Measurements from ENCODE around the gene WDR89. TPM values are rescaled to one million over a fixed set of nuclear protein-coding genes. Genes with fewer than 3 reads are reported as not detected.

WDR89 gene
- total RNA-seq, 2 donors from 2014 or later, result 2.6 to 7.3 TPM

DNA sequence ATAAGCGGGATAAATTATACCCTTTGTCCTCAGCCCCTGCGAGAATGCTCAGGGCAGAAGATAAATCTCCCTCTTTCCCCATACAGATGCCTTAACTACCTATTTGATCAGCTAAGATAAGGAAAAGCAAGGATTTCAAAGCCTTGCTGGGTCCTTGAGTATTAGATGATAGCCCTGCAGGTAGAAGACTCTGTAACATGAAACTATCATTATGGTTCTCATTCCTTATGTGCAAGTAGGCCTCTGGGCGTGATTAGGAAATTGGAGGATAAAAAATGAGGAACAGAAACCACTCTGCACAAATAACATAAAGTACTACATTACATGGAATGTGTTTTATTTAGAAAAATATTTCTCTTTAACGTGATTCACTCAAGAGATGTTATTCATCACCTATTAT lies 14.5 kb upstream of the WDR89 start:
- H3K27me3 ChIP-seq, result no peaks in the 10 kb centered on the region
- H3K4me3 ChIP-seq, result no peak overlapping the region
- H3K9me3 ChIP-seq, result no peaks in the 10 kb centered on the region
- no peak for ATAC-seq
- no peak for DNase-seq
- peaks cover 19% of the 10 kb centered on the region for H3K4me1 ChIP-seq
- intact Hi-C loops (cut with DNase I), result no loop called here
- no peaks in the 10 kb centered on the region for H3K36me3 ChIP-seq (replicated peaks in 1 of 2; ENCODE audit: insufficient read depth in 1 of 2, low read depth in 2 of 2)
- TF ChIP-seq, protein P1, sequence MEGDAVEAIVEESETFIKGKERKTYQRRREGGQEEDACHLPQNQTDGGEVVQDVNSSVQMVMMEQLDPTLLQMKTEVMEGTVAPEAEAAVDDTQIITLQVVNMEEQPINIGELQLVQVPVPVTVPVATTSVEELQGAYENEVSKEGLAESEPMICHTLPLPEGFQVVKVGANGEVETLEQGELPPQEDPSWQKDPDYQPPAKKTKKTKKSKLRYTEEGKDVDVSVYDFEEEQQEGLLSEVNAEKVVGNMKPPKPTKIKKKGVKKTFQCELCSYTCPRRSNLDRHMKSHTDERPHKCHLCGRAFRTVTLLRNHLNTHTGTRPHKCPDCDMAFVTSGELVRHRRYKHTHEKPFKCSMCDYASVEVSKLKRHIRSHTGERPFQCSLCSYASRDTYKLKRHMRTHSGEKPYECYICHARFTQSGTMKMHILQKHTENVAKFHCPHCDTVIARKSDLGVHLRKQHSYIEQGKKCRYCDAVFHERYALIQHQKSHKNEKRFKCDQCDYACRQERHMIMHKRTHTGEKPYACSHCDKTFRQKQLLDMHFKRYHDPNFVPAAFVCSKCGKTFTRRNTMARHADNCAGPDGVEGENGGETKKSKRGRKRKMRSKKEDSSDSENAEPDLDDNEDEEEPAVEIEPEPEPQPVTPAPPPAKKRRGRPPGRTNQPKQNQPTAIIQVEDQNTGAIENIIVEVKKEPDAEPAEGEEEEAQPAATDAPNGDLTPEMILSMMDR (IDR thresholded peaks at IDR 0.05), result no peak
- TF ChIP-seq POLR2A (IDR thresholded peaks at IDR 0.05), result no peak
- WGBS, 2 donors, result 79 to 84% methylated on average over 4 of the region's 4 CpGs
- no peak overlapping the region for H3K27ac ChIP-seq

DNA sequence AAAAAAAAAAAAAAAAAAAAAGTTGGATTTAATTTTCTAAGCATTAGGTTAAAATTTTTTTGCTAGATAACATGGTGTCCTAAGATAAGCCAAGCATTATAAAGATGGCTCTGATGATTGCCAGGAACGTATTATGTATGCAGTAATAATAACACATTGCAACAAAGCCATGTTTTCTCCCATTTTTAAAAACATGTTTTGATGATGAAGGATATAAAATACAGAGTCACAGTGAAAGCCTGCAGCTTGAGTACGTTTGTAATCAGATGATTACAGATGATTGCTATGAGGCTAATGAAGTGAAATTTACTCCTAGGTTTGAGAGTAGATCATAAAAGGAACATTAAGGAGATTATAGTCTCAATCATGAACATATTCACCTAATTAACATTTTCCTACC lies 13.3 kb upstream of the WDR89 start:
- ATAC-seq (no peak), DNase-seq (no peak)
- TF ChIP-seq, protein P1 (IDR thresholded peaks at IDR 0.05), result no peak
- no peak for TF ChIP-seq POLR2A (IDR thresholded peaks at IDR 0.05)
- Histone ChIP-seq H3K9me3 (no peaks in the 10 kb centered on the region), H3K4me3 (no peak overlapping the region), H3K4me1 (peaks cover 17% of the 10 kb centered on the region), H3K27ac (no peak overlapping the region), H3K36me3 (replicated peaks in 1 of 2; ENCODE audit: insufficient read depth in 1 of 2, low read depth in 2 of 2) (no peaks in the 10 kb centered on the region), H3K27me3 (no peaks in the 10 kb centered on the region)
- 72 to 77% methylated on average over 2 of the region's 2 CpGs for WGBS, 2 donors
- intact Hi-C loops (cut with DNase I), result no loop called here

DNA sequence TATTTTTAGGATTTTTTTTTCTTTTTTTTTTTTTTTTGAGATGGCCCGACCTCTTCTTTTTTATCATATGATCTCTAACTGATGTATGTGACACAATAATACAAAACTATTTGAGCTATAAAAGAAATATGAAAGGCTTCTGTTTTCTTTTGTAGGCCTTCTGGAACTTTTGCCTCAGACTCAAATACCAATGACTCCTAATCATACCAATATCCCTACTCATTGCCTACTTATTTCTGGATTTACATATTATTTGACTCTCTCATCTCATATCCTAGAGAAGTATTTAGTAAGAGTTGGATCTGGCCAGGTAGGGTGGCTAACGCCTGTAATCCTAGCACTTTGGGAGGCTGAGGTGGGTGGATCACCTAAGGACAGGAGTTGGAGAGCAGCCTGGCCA lies 12.7 kb upstream of the WDR89 start:
- no peak overlapping the region for H3K27ac ChIP-seq
- WGBS, 2 donors, result 88 to 95% methylated on average over 2 of the region's 2 CpGs
- H3K36me3 ChIP-seq (replicated peaks in 1 of 2; ENCODE audit: insufficient read depth in 1 of 2, low read depth in 2 of 2), result no peaks in the 10 kb centered on the region
- H3K27me3 ChIP-seq, result no peaks in the 10 kb centered on the region
- TF ChIP-seq POLR2A (IDR thresholded peaks at IDR 0.05), result no peak
- TF ChIP-seq, protein P1 (IDR thresholded peaks at IDR 0.05), result no peak
- peaks cover 13% of the 10 kb centered on the region for H3K4me1 ChIP-seq
- no peak for ATAC-seq
- no peak for DNase-seq
- no peak overlapping the region for H3K4me3 ChIP-seq
- intact Hi-C loops (cut with DNase I), result no loop called here
- no peaks in the 10 kb centered on the region for H3K9me3 ChIP-seq

DNA sequence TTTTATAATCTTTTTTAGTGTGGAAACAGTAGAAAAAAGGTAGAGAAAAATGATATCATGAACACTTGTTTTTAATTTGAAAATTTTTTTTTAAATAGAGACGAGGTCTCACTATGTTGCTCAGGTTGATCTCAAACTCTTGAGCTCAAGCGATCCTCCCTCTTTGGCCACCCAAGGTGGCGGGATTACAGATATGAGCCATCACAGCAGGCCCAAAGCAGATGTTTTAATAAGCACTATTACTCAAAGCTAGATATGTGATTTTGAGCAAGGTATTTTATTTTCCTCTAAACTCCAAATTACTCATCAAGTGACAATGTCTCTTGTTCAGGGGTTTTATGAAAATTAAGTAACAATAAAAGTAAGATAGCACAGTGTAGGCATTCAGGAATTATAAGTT lies 10.7 kb upstream of the WDR89 start:
- intact Hi-C loops (cut with DNase I), result no loop called here
- TF ChIP-seq, protein P1 (IDR thresholded peaks at IDR 0.05), result no peak
- no peak for TF ChIP-seq POLR2A (IDR thresholded peaks at IDR 0.05)
- no peak for ATAC-seq

DNA sequence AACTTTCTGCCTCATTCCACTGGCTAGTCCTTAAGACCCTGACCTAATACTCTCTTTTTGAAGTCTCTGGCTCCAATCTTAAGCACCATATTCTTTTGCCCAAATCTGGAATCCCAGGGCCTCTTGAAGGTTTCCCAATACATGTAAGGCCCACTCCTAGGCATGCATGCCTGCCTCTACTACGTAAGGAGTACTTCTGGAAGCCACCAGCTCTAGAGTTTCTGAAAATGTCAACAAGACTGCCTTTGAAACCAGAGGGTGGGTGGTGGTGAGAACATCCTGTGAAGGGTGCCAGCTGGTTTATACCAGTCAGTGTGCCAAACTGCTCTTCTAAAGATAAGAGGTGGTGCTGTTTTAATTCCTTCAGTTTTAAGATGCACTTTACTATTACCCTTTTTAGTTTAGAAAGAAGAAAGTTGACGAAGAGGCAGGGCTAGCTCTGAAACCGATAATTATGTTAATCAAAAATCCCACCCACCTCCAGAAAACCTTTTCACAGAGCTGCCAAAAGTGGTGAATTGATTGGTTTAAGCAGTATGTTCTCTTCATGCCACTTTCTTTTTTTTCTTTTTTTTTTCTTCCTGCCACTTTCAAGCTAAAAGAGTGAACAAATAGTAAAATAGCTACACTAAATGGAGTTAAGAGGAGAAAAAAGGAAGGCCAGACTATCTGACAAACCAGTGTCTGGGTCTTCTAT lies 8.7 kb upstream of the WDR89 start:
- H3K27me3 ChIP-seq, result no peaks in the 10 kb centered on the region
- ATAC-seq (peak; percentile 74), DNase-seq (peak; percentile 40 to 68 (median 59))
- peak overlapping the region in 3 of 4 donors; percentile 53 to 58 (median 54) for H3K27ac ChIP-seq
- no peak for TF ChIP-seq POLR2A (IDR thresholded peaks at IDR 0.05)
- TF ChIP-seq, protein P1 (IDR thresholded peaks at IDR 0.05), result no peak
- 43 to 44% methylated on average over 3 of the region's 3 CpGs for WGBS, 2 donors
- intact Hi-C loops (cut with DNase I), result no loop called here
- H3K9me3 ChIP-seq, result no peaks in the 10 kb centered on the region
- H3K36me3 ChIP-seq (replicated peaks in 1 of 2; ENCODE audit: insufficient read depth in 1 of 2, low read depth in 2 of 2), result no peaks in the 10 kb centered on the region
- no peak overlapping the region for H3K4me3 ChIP-seq
- peaks cover 13% of the 10 kb centered on the region for H3K4me1 ChIP-seq

More for the DNA sequence above, 10.7 kb upstream of the WDR89 start:
- Histone ChIP-seq H3K4me1 (peaks cover 13% of the 10 kb centered on the region), H3K36me3 (replicated peaks in 1 of 2; ENCODE audit: insufficient read depth in 1 of 2, low read depth in 2 of 2) (no peaks in the 10 kb centered on the region), H3K27me3 (no peaks in the 10 kb centered on the region), H3K27ac (no peak overlapping the region), H3K9me3 (no peaks in the 10 kb centered on the region), H3K4me3 (no peak overlapping the region)
- DNase-seq, result no peak
- 83 to 98% methylated on average over 3 of the region's 3 CpGs for WGBS, 2 donors

Measured in body of pancreas (tissue), 4 donors.